BLaER1 (cell line): Measurements from ENCODE around the gene GPC6.

Experiments used
- H3K27ac ChIP-seq: shearing (Covaris generic); formaldehyde crosslinking; 2 replicates; pipeline ENCODE4 v1.8.1; 2022
- H3K27me3 ChIP-seq: shearing (Covaris generic); formaldehyde crosslinking; 2 replicates; pipeline ENCODE4 v1.8.1; 2022
- H3K36me3 ChIP-seq: shearing (Covaris generic); formaldehyde crosslinking; 2 replicates; pipeline ENCODE4 v1.8.1; 2022
- H3K4me1 ChIP-seq: shearing (Covaris generic); formaldehyde crosslinking; 2 replicates; pipeline ENCODE4 v1.8.1; 2022
- H3K4me2 ChIP-seq: shearing (Covaris generic); formaldehyde crosslinking; 2 replicates; pipeline ENCODE4 v1.8.1; 2022
- H3K4me3 ChIP-seq: shearing (Covaris generic); formaldehyde crosslinking; 2 replicates; pipeline ENCODE4 v1.8.1; 2022
- H3K9ac ChIP-seq: shearing (Covaris generic); formaldehyde crosslinking; 2 replicates; pipeline ENCODE4 v1.8.1; 2022
- H3K9me3 ChIP-seq: shearing (Covaris generic); formaldehyde crosslinking; 2 replicates; pipeline ENCODE4 v1.8.1; 2022
- H4K20me1 ChIP-seq: shearing (Covaris generic); formaldehyde crosslinking; 2 replicates; pipeline ENCODE4 v1.8.1; 2022
- Cebpa-rat ChIP-seq: shearing (Covaris generic); IDR thresholded peaks from 2 replicates; pipeline ENCODE4 v1.8.1; 2022

The GPC6 gene

GRCh38 chr13:93216122-93216521, 10.5 kb upstream of the GPC6 start:
- Histone ChIP-seq H3K4me1 (no peaks in the 10 kb centered on the region), H3K4me2 (no peak overlapping the region), H4K20me1 (no peaks in the 10 kb centered on the region), H3K9me3 (no peaks in the 10 kb centered on the region), H3K9ac (no peak overlapping the region), H3K27ac (no peak overlapping the region), H3K27me3 (no peaks in the 10 kb centered on the region), H3K36me3 (no peaks in the 10 kb centered on the region), H3K4me3 (no peak overlapping the region)
- TF ChIP-seq Cebpa-rat: no peak

- Histone ChIP-seq H4K20me1 (no peaks in the 10 kb centered on the region), H3K36me3 (no peaks in the 10 kb centered on the region), H3K9me3 (no peaks in the 10 kb centered on the region), H3K9ac (no peak overlapping the region), H3K4me2 (no peak overlapping the region), H3K27ac (no peak overlapping the region), H3K4me3 (no peak overlapping the region), H3K4me1 (no peaks in the 10 kb centered on the region), H3K27me3 (no peaks in the 10 kb centered on the region)
- TF ChIP-seq Cebpa-rat: no peak
Observed at GRCh38 chr13:93217721-93218261, 8.8 kb upstream of the GPC6 start.

GRCh38 chr13:93218583-93218982, 8.0 kb upstream of the GPC6 start:
- no peak overlapping the region for H3K4me3 ChIP-seq

GRCh38 chr13:93220073-93220472, 6.5 kb upstream of the GPC6 start:
- Histone ChIP-seq H3K4me3 (no peak overlapping the region), H3K27ac (no peak overlapping the region), H3K9ac (no peak overlapping the region), H4K20me1 (no peaks in the 10 kb centered on the region), H3K4me2 (no peak overlapping the region), H3K9me3 (no peaks in the 10 kb centered on the region), H3K27me3 (no peaks in the 10 kb centered on the region), H3K4me1 (no peaks in the 10 kb centered on the region), H3K36me3 (no peaks in the 10 kb centered on the region)
- no peak for TF ChIP-seq Cebpa-rat

More at GRCh38 chr13:93218583-93218982, 8.0 kb upstream of the GPC6 start:
- Histone ChIP-seq H3K4me1 (no peaks in the 10 kb centered on the region), H3K27ac (no peak overlapping the region), H3K36me3 (no peaks in the 10 kb centered on the region), H4K20me1 (no peaks in the 10 kb centered on the region), H3K9ac (no peak overlapping the region), H3K4me2 (no peak overlapping the region), H3K9me3 (no peaks in the 10 kb centered on the region), H3K27me3 (no peaks in the 10 kb centered on the region)
- TF ChIP-seq Cebpa-rat: no peak

GRCh38 chr13:93222976-93223375, 3.6 kb upstream of the GPC6 start:
- Histone ChIP-seq H3K36me3 (no peaks in the 10 kb centered on the region), H3K9me3 (peaks cover 14% of the 10 kb centered on the region), H3K4me3 (no peak overlapping the region), H3K27me3 (no peaks in the 10 kb centered on the region), H4K20me1 (no peaks in the 10 kb centered on the region), H3K9ac (no peak overlapping the region), H3K4me1 (no peaks in the 10 kb centered on the region), H3K4me2 (no peak overlapping the region), H3K27ac (no peak overlapping the region)
- TF ChIP-seq Cebpa-rat: no peak

- no peak overlapping the region for H3K4me2 ChIP-seq
- H3K4me1 ChIP-seq: no peaks in the 10 kb centered on the region
- H3K27me3 ChIP-seq: no peaks in the 10 kb centered on the region
- no peaks in the 10 kb centered on the region for H3K36me3 ChIP-seq
- TF ChIP-seq Cebpa-rat: no peak
- no peak overlapping the region for H3K27ac ChIP-seq
- H3K9ac ChIP-seq: no peak overlapping the region
- H4K20me1 ChIP-seq: no peaks in the 10 kb centered on the region
- H3K9me3 ChIP-seq: peaks cover 22% of the 10 kb centered on the region
- no peak overlapping the region for H3K4me3 ChIP-seq
Observed at GRCh38 chr13:93224535-93224934, 2.1 kb upstream of the GPC6 start.

- Histone ChIP-seq H3K27ac (no peak overlapping the region), H3K27me3 (no peaks in the 10 kb centered on the region), H3K36me3 (no peaks in the 10 kb centered on the region), H4K20me1 (no peaks in the 10 kb centered on the region), H3K9me3 (peaks cover 22% of the 10 kb centered on the region), H3K4me3 (no peak overlapping the region), H3K4me1 (no peaks in the 10 kb centered on the region), H3K4me2 (no peak overlapping the region), H3K9ac (no peak overlapping the region)
- TF ChIP-seq Cebpa-rat: no peak
Observed at GRCh38 chr13:93225610-93226009, 997 bp upstream of the GPC6 start.

GRCh38 chr13:93226065-93226622, 463 bp upstream of the GPC6 start:
- Histone ChIP-seq H3K4me3 (no peak overlapping the region), H3K9ac (no peak overlapping the region)

GRCh38 chr13:93227280-93227877, 772 bp downstream of the GPC6 start:
- H4K20me1 ChIP-seq: no peaks in the 10 kb centered on the region
- H3K9me3 ChIP-seq: peaks cover 22% of the 10 kb centered on the region
- no peaks in the 10 kb centered on the region for H3K4me1 ChIP-seq
- H3K4me2 ChIP-seq: no peak overlapping the region
- no peak overlapping the region for H3K4me3 ChIP-seq
- TF ChIP-seq Cebpa-rat: no peak
- no peak overlapping the region for H3K9ac ChIP-seq
- H3K27ac ChIP-seq: no peak overlapping the region
- no peaks in the 10 kb centered on the region for H3K27me3 ChIP-seq
- H3K36me3 ChIP-seq: no peaks in the 10 kb centered on the region

More at GRCh38 chr13:93226065-93226622, 463 bp upstream of the GPC6 start:
- TF ChIP-seq Cebpa-rat: no peak
- H3K27ac ChIP-seq: no peak overlapping the region
- no peaks in the 10 kb centered on the region for H3K36me3 ChIP-seq
- no peaks in the 10 kb centered on the region for H4K20me1 ChIP-seq
- peaks cover 22% of the 10 kb centered on the region for H3K9me3 ChIP-seq
- H3K4me1 ChIP-seq: no peaks in the 10 kb centered on the region
- no peak overlapping the region for H3K4me2 ChIP-seq
- H3K27me3 ChIP-seq: no peaks in the 10 kb centered on the region

GRCh38 chr13:93227878-93228642, 1.5 kb downstream of the GPC6 start:
- Histone ChIP-seq H3K4me2 (no peak overlapping the region), H3K9me3 (peaks cover 22% of the 10 kb centered on the region), H3K4me3 (no peak overlapping the region), H3K36me3 (no peaks in the 10 kb centered on the region), H3K27me3 (no peaks in the 10 kb centered on the region), H3K4me1 (no peaks in the 10 kb centered on the region), H3K9ac (no peak overlapping the region), H3K27ac (no peak overlapping the region), H4K20me1 (no peaks in the 10 kb centered on the region)
- TF ChIP-seq Cebpa-rat: no peak
